Choroid plexus epithelial cell (primary cell): ENCODE data around the gene COMTD1.

Experiments
- DNase-seq: peaks from one replicate; pipeline ENCODE4 v3.0.0-alpha.2; 2010; ENCODE audit warnings: low read depth
- H3K4me3 ChIP-seq: 2 replicates; pipeline ENCODE4 v1.5.1; 2011; ENCODE audit warnings: low read depth, mild to moderate bottlenecking, control low read depth, low read length, moderate library complexity
- CTCF ChIP-seq: conservative IDR thresholded peaks from 2 replicates; pipeline ENCODE4 v1.5.1; 2011; ENCODE audit warnings: low read depth, mild to moderate bottlenecking, control low read depth, inconsistent platforms, low read length, moderate library complexity

The COMTD1 gene

GRCh38 chr10:75220274-75220673 is 15.5 kb downstream of the COMTD1 start:
- DNase-seq = no peak
- no peak overlapping the region for H3K4me3 ChIP-seq
- no peak for TF ChIP-seq CTCF

DNA sequence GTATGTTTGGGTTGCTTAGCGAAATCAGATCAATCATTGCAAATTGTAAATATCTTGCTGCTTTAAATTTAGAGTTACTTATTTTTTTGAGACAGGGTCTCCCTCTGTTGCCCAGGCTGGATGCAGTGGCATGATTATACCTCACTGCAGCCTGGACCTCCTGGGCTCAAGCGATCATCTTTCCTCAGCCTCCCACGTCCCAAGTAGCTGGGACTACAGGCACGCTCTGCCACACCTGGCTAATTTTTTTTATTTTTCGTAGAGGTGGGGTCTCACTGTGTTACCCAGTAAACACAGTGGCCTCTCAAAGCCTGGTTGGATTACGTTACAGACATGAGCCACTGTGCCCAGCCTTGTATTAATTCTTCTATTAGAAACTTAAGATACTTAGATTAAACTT is 23.4 kb downstream of the COMTD1 start:
- peak overlapping the region; percentile 7 for H3K4me3 ChIP-seq
- DNase-seq = no peak
- TF ChIP-seq CTCF = no peak

DNA sequence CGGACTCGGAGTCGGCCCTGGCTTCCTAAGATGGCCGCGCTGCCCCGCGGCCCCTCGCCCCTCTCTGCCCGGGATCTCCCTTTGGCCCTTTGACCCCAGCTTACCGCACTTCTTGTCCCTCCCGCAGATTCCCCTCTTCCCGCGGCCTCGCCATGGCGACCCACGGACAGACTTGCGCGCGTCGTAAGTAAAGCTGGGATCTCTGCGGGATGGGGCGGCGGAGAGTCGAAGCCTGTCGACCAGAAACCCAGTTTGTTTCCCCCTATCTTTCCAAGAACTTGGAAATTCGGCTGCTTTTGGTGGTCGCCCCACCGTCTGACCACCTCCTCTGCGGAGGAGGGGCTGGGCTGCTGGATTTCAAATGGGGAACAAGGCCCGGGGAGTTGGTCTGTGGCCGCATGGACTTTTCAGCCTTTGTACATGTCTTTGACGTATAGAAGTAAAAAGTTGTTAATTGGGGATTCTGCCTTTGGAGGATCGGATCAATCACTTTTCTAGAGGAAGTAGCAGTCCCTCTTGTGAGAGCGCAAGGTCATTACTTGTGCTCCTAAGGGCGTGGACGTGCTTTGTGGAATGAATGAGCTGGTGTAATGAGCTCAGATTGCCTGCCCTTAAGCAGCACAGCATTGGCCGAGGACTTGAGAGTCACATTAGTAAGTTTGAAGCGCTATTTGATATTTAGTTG is 24.6 kb downstream of the COMTD1 start:
- peak overlapping the region; percentile 93 for H3K4me3 ChIP-seq
- TF ChIP-seq CTCF = no peak
- DNase-seq = peak; percentile 69

- peak; percentile 86 for DNase-seq
- H3K4me3 ChIP-seq = peak within 1 kb of the TSS; percentile 93
- no peak for TF ChIP-seq CTCF
Measured at GRCh38 chr10:75210282-75211006, 25.3 kb downstream of the COMTD1 start, which contains the start of gene VDAC2. Gene VDAC2 (plus strand): TSS chr10:75210796. CDS start chr10:75211159, 363 bp downstream.

- TF ChIP-seq CTCF = no peak
- DNase-seq = peak; percentile 78
- peak overlapping the region; percentile 93 for H3K4me3 ChIP-seq
Measured at GRCh38 chr10:75209921-75210281, 25.9 kb downstream of the COMTD1 start.

DNA sequence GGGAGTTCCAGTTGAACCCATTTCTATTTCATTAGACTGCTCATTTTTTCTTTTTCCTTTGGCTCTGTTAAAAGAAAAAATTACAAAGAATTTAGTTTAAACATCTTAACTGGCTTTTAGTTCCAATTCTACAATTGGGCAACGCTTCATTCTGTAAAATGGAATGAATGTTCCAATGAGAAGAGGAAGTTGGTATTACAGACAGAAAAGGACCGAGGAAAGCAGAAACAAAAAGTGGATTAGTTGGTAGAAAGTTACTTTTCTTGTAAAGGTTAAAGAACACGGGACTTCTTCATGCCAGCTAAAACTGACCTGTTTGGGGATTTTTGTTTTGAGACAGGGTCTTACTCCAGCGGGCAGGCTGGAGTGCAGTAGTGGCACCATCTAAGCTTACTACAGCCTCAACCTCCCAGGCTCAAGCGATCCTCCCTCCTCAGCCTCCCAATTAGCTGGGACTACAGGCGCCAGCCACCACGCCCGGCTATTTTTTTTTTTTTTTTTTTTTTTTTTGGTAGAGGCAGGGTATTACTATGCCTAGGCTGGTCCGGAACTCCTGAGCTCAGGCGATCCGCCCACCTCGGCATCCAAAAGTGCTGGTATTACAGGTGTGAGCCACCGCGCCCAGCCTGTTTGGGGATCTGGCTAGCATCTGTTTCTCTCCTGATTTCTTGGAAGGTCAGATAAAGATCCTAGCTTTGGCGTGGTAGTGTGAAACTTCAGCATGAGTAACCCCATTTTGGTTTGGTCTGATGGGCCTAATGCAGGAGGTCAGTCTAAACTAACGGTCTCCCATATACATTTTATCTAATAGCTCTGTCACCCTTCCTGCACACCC is 26.5 kb downstream of the COMTD1 start:
- DNase-seq = no peak
- H3K4me3 ChIP-seq = peak overlapping the region; percentile 93
- no peak for TF ChIP-seq CTCF
